H7 (cell line): ENCODE results near the gene RASGRP4. TPM values are rescaled to one million over a fixed set of nuclear protein-coding genes. Genes with fewer than 3 reads are reported as not detected.
A peak's percentile ranks its signal among the peaks of the same experiment; 100 is the strongest.

Source experiments
- DNase-seq: peaks from one replicate; pipeline ENCODE4 v3.0.0; 2012
- H3K27me3 ChIP-seq: 2 replicates; pipeline ENCODE4 v1.6.0; 2011; ENCODE audit warnings: mild to moderate bottlenecking, low read length; ENCODE audit not compliant: control insufficient read depth, insufficient read depth
- H3K36me3 ChIP-seq: replicated peaks from 2 replicates; pipeline ENCODE4 v1.5.1; 2011; ENCODE audit warnings: low read length; ENCODE audit not compliant: control insufficient read depth, insufficient read depth
- H3K4me3 ChIP-seq: 2 replicates; pipeline ENCODE4 v1.5.1; 2011; ENCODE audit warnings: low read depth, mild to moderate bottlenecking, control low read depth, low read length, moderate library complexity; ENCODE audit not compliant: insufficient read depth
- total RNA-seq: library from RNA; depleted of rRNA; stranded (reverse); fragments of >200 nt; shearing (Covaris generic); gene quantifications from 2 replicates; pipeline ENCODE4 v1.2.3, GENCODE V29; 2014

RASGRP4 gene
- total RNA-seq, 1 experiment from 2014 or later = 1.2 TPM

DNA sequence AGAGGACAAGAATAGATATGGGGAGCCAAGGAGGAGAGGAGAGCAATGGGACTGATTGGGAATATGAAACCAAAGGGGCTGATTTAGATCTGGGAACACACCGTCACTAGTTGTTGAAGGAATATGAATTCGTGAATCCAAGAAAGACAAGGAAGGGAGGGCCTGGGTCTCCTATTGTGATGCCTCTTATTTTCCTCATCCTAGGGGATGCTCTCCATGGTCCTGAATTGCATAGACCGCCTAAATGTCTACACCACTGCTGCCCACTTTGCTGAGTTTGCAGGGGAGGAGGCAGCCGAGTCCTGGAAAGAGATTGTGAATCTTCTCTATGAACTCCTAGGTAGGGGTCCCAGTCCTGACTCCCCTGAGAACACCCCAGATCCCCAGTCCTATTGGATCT, 29.0 kb upstream of the RASGRP4 start:
- DNase-seq = no peak
- H3K4me3 ChIP-seq = no peak overlapping the region
- H3K36me3 ChIP-seq = peaks cover 38% of the 10 kb centered on the region
- peaks cover 1% of the 10 kb centered on the region; the same call in 1 of the 2 replicates for H3K27me3 ChIP-seq

DNA sequence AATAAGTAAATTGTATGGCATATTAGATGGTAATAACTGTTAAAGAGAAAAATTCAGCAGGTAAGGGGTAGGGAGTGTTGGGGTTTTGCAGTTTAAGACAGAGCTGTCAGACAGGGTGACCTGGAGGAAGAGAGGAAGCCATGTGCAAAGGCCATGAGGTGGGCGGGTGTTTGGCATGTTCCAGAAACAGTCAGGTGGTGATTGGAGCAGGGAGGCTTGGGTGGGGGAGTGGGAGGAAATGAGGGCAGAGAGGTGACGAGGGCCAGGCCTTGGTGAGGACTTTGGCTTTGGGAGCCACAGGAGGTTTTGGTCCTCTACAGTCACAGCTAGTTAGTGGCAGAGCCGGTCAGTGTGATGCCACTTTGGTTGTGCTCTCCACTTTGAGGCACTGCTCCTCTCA, 27.6 kb upstream of the RASGRP4 start:
- Histone ChIP-seq H3K4me3 (no peak overlapping the region), H3K27me3 (peaks cover 1% of the 10 kb centered on the region; the same call in 1 of the 2 replicates), H3K36me3 (peaks cover 31% of the 10 kb centered on the region)
- peak; percentile 41 for DNase-seq

DNA sequence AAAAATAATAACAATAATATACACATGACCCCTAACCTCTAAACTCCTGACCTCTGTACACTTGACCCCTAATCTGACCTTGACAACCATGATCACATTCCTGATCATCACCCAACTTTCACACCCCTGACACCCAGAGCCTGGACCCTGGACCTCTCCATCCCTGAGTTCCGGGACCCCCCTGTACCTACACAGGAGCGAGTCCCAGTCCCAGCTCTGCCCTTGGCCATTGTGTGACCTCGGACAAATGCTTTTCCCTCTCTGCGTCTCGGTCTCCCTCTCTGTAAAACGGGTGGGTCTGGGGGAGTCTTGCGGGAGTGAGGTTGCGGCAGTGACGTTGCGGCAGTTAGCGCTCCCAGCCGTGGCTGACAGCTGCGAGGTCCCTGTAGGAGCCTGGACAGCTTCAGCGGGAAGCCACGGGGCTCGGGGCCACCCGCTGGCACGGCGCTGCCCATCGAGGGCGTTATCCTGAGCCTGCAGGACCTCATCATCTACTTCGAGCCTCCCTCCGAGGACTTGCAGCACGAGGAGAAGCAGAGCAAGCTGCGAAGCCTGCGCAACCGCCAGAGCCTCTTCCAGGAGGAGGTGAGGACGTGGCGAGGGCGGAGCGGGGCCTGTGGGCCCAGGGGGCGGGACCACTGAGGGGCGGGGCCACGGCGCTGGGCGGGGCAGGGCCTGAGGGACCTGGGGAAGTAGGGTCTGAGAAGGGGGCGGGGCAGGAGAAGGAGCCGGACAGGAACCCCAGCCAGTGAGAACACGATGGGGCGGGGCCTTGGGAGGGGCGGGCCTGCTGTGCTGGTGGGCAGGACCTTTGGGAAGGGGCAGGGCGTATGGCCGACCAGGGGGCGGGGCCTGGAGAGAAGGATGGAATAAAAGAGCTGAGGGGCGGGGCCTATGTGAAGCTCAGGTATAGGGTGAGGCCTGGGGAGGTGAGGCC, 26.7 kb upstream of the RASGRP4 start:
- Histone ChIP-seq H3K36me3 (peaks cover 27% of the 10 kb centered on the region), H3K4me3 (peak overlapping the region; percentile 2; the same call in 1 of the 2 replicates), H3K27me3 (peaks cover 1% of the 10 kb centered on the region; the same call in 1 of the 2 replicates)
- peak; percentile 100 for DNase-seq

DNA sequence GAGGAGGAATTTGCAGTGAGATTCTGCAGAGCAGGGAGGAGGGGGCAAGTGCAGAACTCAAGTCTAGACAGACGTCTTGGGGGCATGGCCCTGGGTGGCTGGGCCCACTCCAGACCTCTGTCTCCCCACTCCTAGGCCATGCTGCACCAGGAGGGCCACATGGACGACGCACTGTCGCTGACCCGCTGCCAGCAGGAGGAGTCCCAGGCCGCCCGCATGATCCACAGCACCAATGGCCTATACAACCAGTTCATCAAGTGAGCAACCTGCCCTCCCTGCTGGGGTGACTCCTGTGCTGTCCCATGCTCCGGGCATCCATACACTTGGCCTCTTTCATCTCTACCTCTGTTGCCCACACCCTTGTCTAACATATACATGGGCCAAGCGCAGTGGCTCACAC, 25.6 kb upstream of the RASGRP4 start:
- Histone ChIP-seq H3K36me3 (peaks cover 20% of the 10 kb centered on the region), H3K27me3 (peaks cover 1% of the 10 kb centered on the region; the same call in 1 of the 2 replicates)
- peak; percentile 56 for DNase-seq

DNA sequence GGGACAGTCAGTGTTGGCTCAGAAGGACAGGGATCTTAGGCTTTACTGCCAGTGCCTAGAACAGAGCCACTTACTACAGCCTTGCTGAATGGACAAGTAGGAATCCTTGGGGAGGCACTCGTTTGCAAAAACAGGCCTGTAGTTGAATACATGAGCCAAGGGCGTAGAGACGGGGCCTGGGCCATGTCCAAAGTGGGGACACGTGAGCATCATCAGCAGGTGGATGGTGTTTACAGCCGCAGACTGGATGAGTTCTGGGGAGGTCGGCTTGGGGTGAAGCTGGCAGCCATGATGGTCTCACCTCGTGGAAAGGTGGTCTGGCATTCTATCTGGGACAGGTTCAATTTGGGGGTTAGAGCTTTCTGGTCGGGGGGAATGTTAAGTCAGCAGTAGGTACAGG, 25.0 kb upstream of the RASGRP4 start:
- peak; percentile 28 for DNase-seq
- Histone ChIP-seq H3K4me3 (no peak overlapping the region), H3K36me3 (peaks cover 24% of the 10 kb centered on the region), H3K27me3 (peaks cover 1% of the 10 kb centered on the region; the same call in 1 of the 2 replicates)

More for the DNA sequence above, 25.6 kb upstream of the RASGRP4 start:
- H3K4me3 ChIP-seq = no peak overlapping the region

GRCh38 chr19:38449518-38449917, 23.5 kb upstream of the RASGRP4 start:
- peaks cover 19% of the 10 kb centered on the region for H3K36me3 ChIP-seq
- H3K27me3 ChIP-seq = peaks cover 1% of the 10 kb centered on the region; the same call in 1 of the 2 replicates

DNA sequence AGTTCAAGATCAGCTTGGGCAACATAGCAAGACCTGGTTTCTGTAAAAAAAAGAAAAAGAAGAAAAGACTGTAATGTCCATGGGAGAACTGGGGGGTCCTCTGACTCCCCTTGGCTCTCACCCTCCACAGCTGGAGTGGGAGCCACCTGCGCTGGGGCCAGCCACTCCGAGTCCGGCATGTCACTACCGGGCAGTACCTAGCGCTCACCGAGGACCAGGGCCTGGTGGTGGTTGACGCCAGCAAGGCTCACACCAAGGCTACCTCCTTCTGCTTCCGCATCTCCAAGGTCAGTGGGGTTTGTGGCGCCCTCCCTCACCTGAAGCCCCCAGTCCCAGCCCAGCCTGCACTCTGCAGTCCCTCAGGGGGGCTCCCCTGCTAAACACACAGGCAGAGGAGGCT, 22.2 kb upstream of the RASGRP4 start:
- H3K4me3 ChIP-seq = no peak overlapping the region
- no peak for DNase-seq
- H3K36me3 ChIP-seq = peaks cover 22% of the 10 kb centered on the region
- peaks cover 1% of the 10 kb centered on the region; the same call in 1 of the 2 replicates for H3K27me3 ChIP-seq

More at GRCh38 chr19:38449518-38449917, 23.5 kb upstream of the RASGRP4 start:
- no peak overlapping the region for H3K4me3 ChIP-seq
- DNase-seq = no peak

GRCh38 chr19:38445362-38445761, 19.3 kb upstream of the RASGRP4 start:
- Histone ChIP-seq H3K27me3 (no peaks in the 10 kb centered on the region), H3K4me3 (no peak overlapping the region), H3K36me3 (peaks cover 19% of the 10 kb centered on the region)
- no peak for DNase-seq

DNA sequence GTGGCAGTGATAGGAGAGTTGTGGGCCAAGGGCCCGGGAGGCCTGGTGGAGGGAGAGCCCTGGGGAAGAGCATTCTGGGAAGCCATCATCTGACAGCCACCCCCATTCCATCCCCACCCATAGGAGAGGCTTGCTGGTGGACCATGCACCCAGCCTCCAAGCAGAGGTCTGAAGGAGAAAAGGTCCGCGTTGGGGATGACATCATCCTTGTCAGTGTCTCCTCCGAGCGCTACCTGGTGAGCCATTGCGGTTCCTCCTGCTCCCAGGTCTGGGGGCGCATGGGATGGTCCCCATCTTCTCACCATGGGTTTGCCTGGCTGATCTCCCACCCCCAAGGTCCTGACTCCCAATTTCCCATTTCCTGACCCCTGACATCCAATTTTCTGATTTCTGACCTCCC, 18.0 kb upstream of the RASGRP4 start:
- peaks cover 12% of the 10 kb centered on the region for H3K36me3 ChIP-seq
- no peak for DNase-seq

GRCh38 chr19:38443458-38443999, 17.5 kb upstream of the RASGRP4 start:
- DNase-seq = peak; percentile 34
- Histone ChIP-seq H3K27me3 (no peaks in the 10 kb centered on the region), H3K4me3 (no peak overlapping the region), H3K36me3 (peaks cover 11% of the 10 kb centered on the region)

More for the DNA sequence above, 18.0 kb upstream of the RASGRP4 start:
- Histone ChIP-seq H3K27me3 (no peaks in the 10 kb centered on the region), H3K4me3 (no peak overlapping the region)

DNA sequence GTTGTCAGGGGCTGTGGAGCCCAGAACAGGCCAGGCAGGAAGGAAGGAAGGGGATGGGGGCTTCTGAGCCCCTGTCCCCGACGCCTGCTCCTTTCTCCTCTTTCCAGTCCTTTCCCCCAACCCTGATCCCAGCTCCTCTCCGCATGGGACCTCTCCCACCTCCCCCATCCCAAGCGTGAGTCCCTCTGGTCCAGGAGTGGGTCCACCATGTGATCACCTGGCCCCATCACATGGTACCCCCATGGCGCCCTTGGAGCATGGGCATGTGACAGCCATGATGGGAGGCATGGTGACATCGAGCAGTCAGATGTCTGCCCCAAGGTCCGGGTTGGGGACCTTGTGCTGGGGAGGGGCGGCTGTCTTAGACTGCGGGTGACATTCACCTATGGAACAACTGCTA, 16.7 kb upstream of the RASGRP4 start:
- Histone ChIP-seq H3K4me3 (no peak overlapping the region), H3K36me3 (peaks cover 10% of the 10 kb centered on the region), H3K27me3 (no peaks in the 10 kb centered on the region)
- DNase-seq = no peak

DNA sequence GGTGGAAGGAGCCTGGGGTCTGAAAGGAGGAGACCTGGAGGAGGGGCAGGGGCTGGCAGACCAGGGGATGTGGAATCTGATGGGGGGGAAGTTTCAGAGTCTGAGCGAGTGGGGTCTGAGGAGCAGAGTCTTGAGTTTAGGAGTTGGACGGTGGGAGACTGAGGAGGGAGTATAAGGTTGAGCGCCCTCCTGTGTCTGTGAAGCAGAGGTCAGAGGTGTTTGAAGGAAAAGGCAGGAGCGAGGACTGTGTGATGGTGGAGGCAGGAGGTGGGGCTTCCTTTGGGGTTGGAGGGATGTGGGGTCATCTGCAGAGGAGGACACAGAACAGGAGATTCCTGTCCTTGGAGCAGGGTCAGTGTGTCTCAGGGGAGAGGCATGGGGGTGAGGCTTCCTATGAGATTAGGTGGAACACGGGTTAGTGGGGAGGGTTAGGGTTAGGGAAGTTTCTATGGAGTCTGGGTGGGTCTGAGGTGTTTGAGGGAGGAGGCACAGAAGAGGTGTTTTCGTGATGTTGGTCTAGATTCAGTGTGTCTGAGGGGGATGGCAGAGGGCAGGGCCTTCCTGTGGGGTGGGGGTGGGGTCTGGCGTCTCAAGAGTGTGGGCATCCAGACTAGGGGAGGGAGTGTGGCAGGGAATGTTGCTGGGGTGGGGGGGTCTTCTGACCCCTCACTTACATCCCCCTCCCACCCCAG, 15.8 kb upstream of the RASGRP4 start:
- DNase-seq = peak; percentile 91
- Histone ChIP-seq H3K4me3 (no peak overlapping the region), H3K36me3 (peaks cover 10% of the 10 kb centered on the region), H3K27me3 (no peaks in the 10 kb centered on the region)

DNA sequence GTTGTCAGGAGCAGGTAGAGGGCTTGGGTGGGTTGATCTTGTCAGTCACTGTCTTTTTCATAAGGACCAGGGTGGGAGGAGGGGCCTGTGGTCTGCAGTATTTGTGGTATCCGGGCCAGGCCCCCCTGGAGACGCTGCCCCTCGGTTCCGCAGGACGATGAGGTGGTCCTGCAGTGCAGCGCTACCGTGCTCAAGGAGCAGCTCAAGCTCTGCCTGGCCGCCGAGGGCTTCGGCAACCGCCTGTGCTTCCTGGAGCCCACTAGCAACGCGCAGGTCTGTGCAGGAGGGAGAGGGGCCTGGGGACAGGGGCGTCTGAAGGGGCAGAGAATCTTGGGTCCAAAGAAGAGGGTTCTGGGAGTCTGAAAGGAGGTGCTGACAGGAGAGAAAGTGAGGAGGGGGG, 14.6 kb upstream of the RASGRP4 start:
- Histone ChIP-seq H3K27me3 (no peaks in the 10 kb centered on the region), H3K4me3 (no peak overlapping the region), H3K36me3 (peaks cover 6% of the 10 kb centered on the region)
- DNase-seq = peak; percentile 63

DNA sequence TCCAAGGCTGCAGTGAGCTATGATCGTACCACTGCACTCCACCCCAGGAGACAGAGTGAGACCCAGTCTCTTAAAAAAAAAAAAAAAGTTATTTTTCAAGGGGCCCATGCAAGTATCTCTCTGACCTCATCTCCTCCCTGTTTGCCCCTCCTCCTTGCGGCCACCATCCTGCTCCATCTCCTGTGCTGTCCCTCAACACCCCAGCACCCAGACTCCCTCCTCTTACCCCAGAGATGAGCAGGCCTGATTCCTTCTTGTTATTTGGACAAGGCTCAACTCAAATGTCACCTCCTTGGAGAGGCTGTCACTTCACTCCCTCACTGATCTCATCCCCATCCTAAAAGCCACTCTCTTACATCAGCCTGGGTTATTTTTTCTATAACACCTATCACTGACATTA, 11.9 kb upstream of the RASGRP4 start:
- DNase-seq = no peak
- Histone ChIP-seq H3K27me3 (peaks cover 2% of the 10 kb centered on the region; the same call in 1 of the 2 replicates), H3K36me3 (peaks cover 1% of the 10 kb centered on the region; the same call in 1 of the 2 replicates), H3K4me3 (no peak overlapping the region)
